HTERT RPE-1 (cell line): ENCODE measurements around the gene FCHO2.
"Not testable (repeated sequence)": the region's sequence is repeated elsewhere in the genome, so short reads cannot be mapped to it uniquely, and the experiment has no call there.

Experiments used
- in situ Hi-C: fragments of 300-500 bp; cut with MboI; formaldehyde crosslinking; loops from 4 replicates; pipeline ENCODE4 v1.14.3; 2020; ENCODE audit warnings: low sequenced_read_pairs

FCHO2 gene

GRCh38 chr5:72956324-72957140 lies 691 bp downstream of the FCHO2 start:
- in situ Hi-C loops: no loop called here

- in situ Hi-C loops: no loop called here
These were observed 1.5 kb downstream of the FCHO2 start for GRCh38 chr5:72957337-72957736.

- in situ Hi-C loops: no loop called here
These were observed 3.4 kb downstream of the FCHO2 start for GRCh38 chr5:72959257-72959656.

GRCh38 chr5:72974481-72974880 lies 18.6 kb downstream of the FCHO2 start:
- in situ Hi-C loops: not testable (repeated sequence)

- in situ Hi-C loops: not testable (repeated sequence)
These were observed 21.0 kb downstream of the FCHO2 start for GRCh38 chr5:72976810-72977209.

GRCh38 chr5:72985719-72986118 lies 29.9 kb downstream of the FCHO2 start:
- in situ Hi-C loops: no loop called here

- in situ Hi-C loops: no loop called here
These were observed 32.9 kb downstream of the FCHO2 start for GRCh38 chr5:72988769-72989168.

- in situ Hi-C loops: no loop called here
These were observed 35.6 kb downstream of the FCHO2 start for GRCh38 chr5:72991394-72991793.

GRCh38 chr5:72994578-72994977 lies 38.7 kb downstream of the FCHO2 start:
- in situ Hi-C loops: no loop called here

GRCh38 chr5:72996632-72997031 lies 40.8 kb downstream of the FCHO2 start:
- in situ Hi-C loops: no loop called here

GRCh38 chr5:72999916-73000315 lies 44.1 kb downstream of the FCHO2 start:
- in situ Hi-C loops: no loop called here

- in situ Hi-C loops: no loop called here
These were observed 50.0 kb downstream of the FCHO2 start for GRCh38 chr5:73005886-73006285.

GRCh38 chr5:73007051-73007450 lies 51.2 kb downstream of the FCHO2 start:
- in situ Hi-C loops: no loop called here

- in situ Hi-C loops: no loop called here
These were observed 53.0 kb downstream of the FCHO2 start for GRCh38 chr5:73008831-73009230.

GRCh38 chr5:73011612-73012011 lies 55.8 kb downstream of the FCHO2 start:
- in situ Hi-C loops: not testable (repeated sequence)

GRCh38 chr5:73018892-73019291 lies 63.1 kb downstream of the FCHO2 start:
- in situ Hi-C loops: no loop called here

- in situ Hi-C loops: no loop called here
These were observed 63.9 kb downstream of the FCHO2 start for GRCh38 chr5:73019766-73020165.

- in situ Hi-C loops: no loop called here
These were observed 66.8 kb downstream of the FCHO2 start for GRCh38 chr5:73022471-73023169.

- in situ Hi-C loops: not testable (repeated sequence)
These were observed 69.2 kb downstream of the FCHO2 start for GRCh38 chr5:73024946-73025544.

GRCh38 chr5:73027361-73027760 lies 71.5 kb downstream of the FCHO2 start:
- in situ Hi-C loops: no loop called here

- in situ Hi-C loops: no loop called here
These were observed 72.0 kb downstream of the FCHO2 start for GRCh38 chr5:73027816-73028215.
